T follicular helper cell (primary cell): Measurements from ENCODE around the gene ARRDC1.

Source experiments
- DNase-seq: peaks from one replicate; pipeline ENCODE4 v3.0.0-alpha.2; 2020; ENCODE audit warnings: low read depth

ARRDC1 gene

GRCh38 chr9:137640862-137641261, 35.4 kb downstream of the ARRDC1 start:
- no peak for DNase-seq

GRCh38 chr9:137642118-137642601, 36.7 kb downstream of the ARRDC1 start:
- no peak for DNase-seq

GRCh38 chr9:137642892-137643291, 37.4 kb downstream of the ARRDC1 start:
- DNase-seq, result no peak

- no peak for DNase-seq
Observed at GRCh38 chr9:137643921-137644320, 38.4 kb downstream of the ARRDC1 start.

- DNase-seq, result no peak
Observed at GRCh38 chr9:137645211-137645610, 39.7 kb downstream of the ARRDC1 start.

GRCh38 chr9:137646341-137646740, 40.9 kb downstream of the ARRDC1 start:
- DNase-seq, result no peak

- no peak for DNase-seq
Observed at GRCh38 chr9:137647096-137647714, 41.7 kb downstream of the ARRDC1 start.

- no peak for DNase-seq
Observed at GRCh38 chr9:137648396-137648795, 42.9 kb downstream of the ARRDC1 start.

- DNase-seq, result no peak
Observed at GRCh38 chr9:137649553-137649952, 44.1 kb downstream of the ARRDC1 start.

GRCh38 chr9:137650259-137650658, 44.8 kb downstream of the ARRDC1 start:
- DNase-seq, result no peak

- DNase-seq, result no peak
Observed at GRCh38 chr9:137650779-137651178, 45.3 kb downstream of the ARRDC1 start.

- DNase-seq, result no peak
Observed at GRCh38 chr9:137656416-137656815, 50.9 kb downstream of the ARRDC1 start.

- no peak for DNase-seq
Observed at GRCh38 chr9:137657606-137658005, 52.1 kb downstream of the ARRDC1 start.

GRCh38 chr9:137658781-137659180, 53.3 kb downstream of the ARRDC1 start:
- no peak for DNase-seq

GRCh38 chr9:137660144-137660543, 54.7 kb downstream of the ARRDC1 start:
- no peak for DNase-seq

- DNase-seq, result no peak
Observed at GRCh38 chr9:137663584-137663983, 58.1 kb downstream of the ARRDC1 start.

GRCh38 chr9:137664676-137665075, 59.2 kb downstream of the ARRDC1 start:
- DNase-seq, result no peak
